K562 (cell line): Measurements from ENCODE around the gene ZFTA. TPM values are rescaled to one million over a fixed set of nuclear protein-coding genes. Genes with fewer than 3 reads are reported as not detected.

ENCODE experiments used
- CBFA2T3 ChIP-seq: fragments of 450-650 bp; IDR thresholded peaks from 2 replicates; pipeline ENCODE4 v1.6.1; 2017
- CBX8 ChIP-seq: fragments of 200-600 bp; sonication (generic); IDR thresholded peaks from 2 replicates; pipeline ENCODE4 v1.6.1; 2012; ENCODE audit warnings: borderline replicate concordance, mixed run types, low read depth, mild to moderate bottlenecking, moderate library complexity, mixed read lengths, low read length, control low read depth, inconsistent platforms; ENCODE audit not compliant: poor library complexity, severe bottlenecking; ENCODE audit errors: extremely low read depth
- E4F1 ChIP-seq: fragments of 250-450 bp; sonication (Bioruptor Pico); IDR thresholded peaks from 2 replicates; pipeline ENCODE4 v1.5.0; 2021; ENCODE audit warnings: mild to moderate bottlenecking, borderline replicate concordance
- ETS2 ChIP-seq: IDR thresholded peaks from 2 replicates; pipeline ENCODE4 v1.6.1; 2016; ENCODE audit warnings: borderline replicate concordance, missing genetic modification characterization, mild to moderate bottlenecking, moderate library complexity, missing compliant biosample characterization; ENCODE audit not compliant: poor library complexity, severe bottlenecking
- GTF2E2 ChIP-seq: fragments of 200-800 bp; sonication (Bioruptor generic); IDR thresholded peaks from 2 replicates; pipeline ENCODE4 v1.6.1; 2016; ENCODE audit warnings: missing genetic modification characterization, missing compliant biosample characterization
- HIVEP1 ChIP-seq: fragments of 250-450 bp; sonication (Bioruptor Pico); IDR thresholded peaks from 2 replicates; pipeline ENCODE4 v1.4.0; 2020; ENCODE audit warnings: mild to moderate bottlenecking
- KDM5B ChIP-seq: fragments of 200-600 bp; sonication (generic); IDR thresholded peaks from 2 replicates; pipeline ENCODE4 v1.6.1; 2012; ENCODE audit warnings: low read depth, mild to moderate bottlenecking, moderate library complexity, low read length, control low read depth, inconsistent platforms; ENCODE audit not compliant: insufficient replicate concordance
- PCBP2 ChIP-seq: fragments of 200-400 bp; formaldehyde crosslinking; IDR thresholded peaks from 2 replicates; pipeline ENCODE4 v1.6.1; 2018; ENCODE audit warnings: low read length, low read depth, mild to moderate bottlenecking, moderate library complexity; ENCODE audit not compliant: poor library complexity, severe bottlenecking
- PKNOX1 ChIP-seq: fragments of 450-650 bp; IDR thresholded peaks from 2 replicates; pipeline ENCODE4 v1.6.1; 2016
- SPI1 ChIP-seq: IDR thresholded peaks from 2 replicates; pipeline ENCODE4 v1.6.1; 2011; ENCODE audit warnings: low read depth, low read length, control low read depth, borderline replicate concordance
- TSHZ1 ChIP-seq: fragments of 250-450 bp; sonication (Bioruptor Pico); IDR thresholded peaks from 2 replicates; pipeline ENCODE4 v1.4.0; 2020; ENCODE audit warnings: mild to moderate bottlenecking, moderate library complexity
- XRCC5 ChIP-seq: fragments of 200-400 bp; formaldehyde crosslinking; IDR thresholded peaks from 2 replicates; pipeline ENCODE4 v1.6.1; 2017; ENCODE audit warnings: low read depth, mild to moderate bottlenecking, low read length
- ZBTB9 ChIP-seq: fragments of 450-650 bp; formaldehyde crosslinking; IDR thresholded peaks from 2 replicates; pipeline ENCODE4 v1.4.0; 2020; ENCODE audit warnings: mild to moderate bottlenecking, moderate library complexity
- ZNF23 ChIP-seq: fragments of 250-450 bp; sonication (Bioruptor Pico); IDR thresholded peaks from 2 replicates; pipeline ENCODE4 v1.4.0; 2020; ENCODE audit warnings: mild to moderate bottlenecking
- ZNF253 ChIP-seq: fragments of 250-450 bp; sonication (Bioruptor Pico); conservative IDR thresholded peaks from 2 replicates; pipeline ENCODE4 v1.6.1; 2021; ENCODE audit warnings: mild to moderate bottlenecking
- ZNF586 ChIP-seq: fragments of 450-650 bp; formaldehyde crosslinking; conservative IDR thresholded peaks from 2 replicates; pipeline ENCODE4 v1.4.0; 2020; ENCODE audit warnings: mild to moderate bottlenecking, moderate library complexity
- ZNF785 ChIP-seq: fragments of 250-450 bp; sonication (Bioruptor Pico); IDR thresholded peaks from 2 replicates; pipeline ENCODE4 v1.4.0; 2020; ENCODE audit warnings: mild to moderate bottlenecking
- polyA plus RNA-seq, 8 experiments: library from polyadenylated mRNA; depleted of rRNA in 4 of 8; stranded (reverse) in 5 of 8; unstranded in 3 of 8; fragments of >200 nt; fragmentation: Nextera tagmentation in 2 of 8; fragmentation: Illumina TruSeq in 1 of 8; extraction: Ambion mirVana in 2 of 8; extraction: Trizol in 1 of 8; gene quantifications; 2 replicates each; pipeline versions ENCODE4 v1.2.1 to v1.2.3, GENCODE V29; 2011 to 2014; ENCODE audit warnings: inconsistent platforms in 1 of 8, missing spikeins in 1 of 8
- total RNA-seq, 7 experiments: library from RNA; depleted of rRNA in 6 of 7; stranded (reverse); fragments of >200 nt in 6 of 7; fragmentation: Illumina TruSeq in 2 of 7; extraction: Trizol in 2 of 7; gene quantifications; 2 replicates each; pipeline versions ENCODE4 v1.2.1 to v1.2.3, GENCODE V29; 2011 to 2021; ENCODE audit warnings: low replicate concordance in 1 of 7

ZFTA gene
- total and polyA plus RNA-seq, 9 of the 15 experiments (the other 6 are each of a cell fraction or from before 2014, with no cell fraction given), result 0.45 to 12.3 (median 2.9) TPM

- no peak for TF ChIP-seq ZNF785
- TF ChIP-seq XRCC5, result no peak
- peak; percentile 63 for TF ChIP-seq KDM5B
- TF ChIP-seq GTF2E2 (tag), result no peak
- no peak for TF ChIP-seq HIVEP1 (CRISPR knock-in tag)
- TF ChIP-seq PKNOX1, result no peak
- no peak for TF ChIP-seq ETS2 (tag)
- TF ChIP-seq ZNF586 (CRISPR knock-in tag), result no peak
- no peak for TF ChIP-seq PCBP2
- TF ChIP-seq E4F1 (CRISPR knock-in tag), result no peak
- no peak for TF ChIP-seq ZNF23 (CRISPR knock-in tag)
- no peak for TF ChIP-seq CBFA2T3
- TF ChIP-seq TSHZ1 (CRISPR knock-in tag), result no peak
- TF ChIP-seq ZNF253 (CRISPR knock-in tag), result no peak
- TF ChIP-seq ZBTB9 (CRISPR knock-in tag), result 0 out of 2 replicates have a peak, but pooled peaks have one; percentile 3
- no peak for TF ChIP-seq CBX8
- TF ChIP-seq SPI1, result no peak
These were observed 603 bp upstream of the ZFTA start (continued) for GRCh38 chr11:63769042-63769713.
